ENCODE data around the gene EEF1AKMT2. TPM values are rescaled to one million over a fixed set of nuclear protein-coding genes. Genes with fewer than 3 reads are reported as not detected.

Gene EEF1AKMT2
- total RNA-seq, 1 donor from 2014 or later: 41.0 TPM

DNA sequence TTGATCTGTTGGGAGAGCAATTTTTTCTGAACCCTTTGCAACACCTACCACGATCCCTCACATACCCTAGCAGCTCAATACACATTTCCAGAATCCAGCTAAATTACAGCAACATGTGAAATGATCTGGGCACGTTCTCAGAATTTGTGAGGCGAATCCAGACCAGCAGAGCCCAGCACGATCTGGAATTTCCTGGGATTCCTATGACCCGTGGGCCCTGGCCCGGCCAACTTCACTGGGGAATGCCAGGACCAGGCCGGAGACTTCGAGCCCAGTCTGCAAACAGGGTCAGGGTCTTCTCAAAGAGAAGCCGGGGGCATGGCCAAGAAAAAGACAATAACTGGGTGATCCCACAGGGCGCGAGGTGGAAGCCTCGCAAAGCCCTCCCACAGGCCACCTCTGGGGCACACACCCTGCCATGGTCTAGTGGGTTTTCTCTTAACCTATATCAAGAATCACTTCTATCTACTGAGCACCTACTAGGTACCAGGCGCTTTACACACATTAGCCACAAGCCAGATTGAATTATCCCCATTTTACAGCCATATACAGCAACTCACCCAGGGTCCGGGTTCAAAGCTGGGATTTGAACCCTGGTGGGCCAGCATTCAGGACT, 81.3 kb downstream of the EEF1AKMT2 start:
- H3K4me1 Mint-ChIP-seq: peaks cover 61% of the 10 kb centered on the region
- no peaks in the 10 kb centered on the region for H3K27me3 ChIP-seq

DNA sequence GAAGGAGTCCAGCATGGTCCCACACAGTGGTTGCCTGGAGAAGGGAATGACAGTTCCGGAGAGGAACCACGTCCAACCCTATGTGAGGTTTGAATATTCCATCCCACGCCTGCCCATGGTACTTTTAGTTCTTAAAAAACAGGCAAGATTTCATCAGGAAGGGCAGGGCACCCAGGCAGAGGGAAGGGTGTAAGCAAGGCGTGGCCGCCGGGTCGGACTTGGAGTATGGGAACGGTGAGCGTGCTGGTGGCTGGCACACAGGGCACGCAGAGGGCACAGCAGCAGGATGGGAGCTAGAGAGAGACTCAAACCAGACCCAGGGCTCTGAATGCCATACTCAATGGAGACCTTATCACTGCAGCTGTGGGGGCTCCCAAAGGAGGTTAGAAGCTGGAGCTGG, 81.8 kb downstream of the EEF1AKMT2 start:
- Histone ChIP-seq H3F3A (ENCODE audit: low read depth) (peaks cover 23% of the 10 kb centered on the region), H3K27me3 (no peaks in the 10 kb centered on the region), H3K4me1 (peaks cover 34% of the 10 kb centered on the region), H3K36me3 (no peaks in the 10 kb centered on the region), H2AFZ (replicated peaks) (no peak overlapping the region), H3K79me2 (ENCODE audit: low read depth) (peaks cover 73% of the 10 kb centered on the region), H3K27ac (no peak overlapping the region), H3K4me3 (no peak overlapping the region), H3K9me3 (ENCODE audit: low read depth) (no peaks in the 10 kb centered on the region), H3K9ac (no peak overlapping the region), H3K4me2 (no peak overlapping the region), H4K20me1 (ENCODE audit: low read depth) (peaks cover 80% of the 10 kb centered on the region)
- H3K36me3 Mint-ChIP-seq: peaks cover 1% of the 10 kb centered on the region
- no peak overlapping the region for H3K4me3 Mint-ChIP-seq
- H3K9me3 Mint-ChIP-seq: no peaks in the 10 kb centered on the region
- DNase-seq (ENCODE audit: low spot score): no peak
- peaks cover 60% of the 10 kb centered on the region for H3K4me1 Mint-ChIP-seq
- peaks cover 3% of the 10 kb centered on the region for H3K27me3 Mint-ChIP-seq (ENCODE audit: insufficient read depth, low read depth)
- TF ChIP-seq EZH2phosphoT487 (IDR thresholded peaks at IDR 0.05): no peak
- TF ChIP-seq, protein P1, sequence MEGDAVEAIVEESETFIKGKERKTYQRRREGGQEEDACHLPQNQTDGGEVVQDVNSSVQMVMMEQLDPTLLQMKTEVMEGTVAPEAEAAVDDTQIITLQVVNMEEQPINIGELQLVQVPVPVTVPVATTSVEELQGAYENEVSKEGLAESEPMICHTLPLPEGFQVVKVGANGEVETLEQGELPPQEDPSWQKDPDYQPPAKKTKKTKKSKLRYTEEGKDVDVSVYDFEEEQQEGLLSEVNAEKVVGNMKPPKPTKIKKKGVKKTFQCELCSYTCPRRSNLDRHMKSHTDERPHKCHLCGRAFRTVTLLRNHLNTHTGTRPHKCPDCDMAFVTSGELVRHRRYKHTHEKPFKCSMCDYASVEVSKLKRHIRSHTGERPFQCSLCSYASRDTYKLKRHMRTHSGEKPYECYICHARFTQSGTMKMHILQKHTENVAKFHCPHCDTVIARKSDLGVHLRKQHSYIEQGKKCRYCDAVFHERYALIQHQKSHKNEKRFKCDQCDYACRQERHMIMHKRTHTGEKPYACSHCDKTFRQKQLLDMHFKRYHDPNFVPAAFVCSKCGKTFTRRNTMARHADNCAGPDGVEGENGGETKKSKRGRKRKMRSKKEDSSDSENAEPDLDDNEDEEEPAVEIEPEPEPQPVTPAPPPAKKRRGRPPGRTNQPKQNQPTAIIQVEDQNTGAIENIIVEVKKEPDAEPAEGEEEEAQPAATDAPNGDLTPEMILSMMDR (IDR thresholded peaks at IDR 0.05): no peak
- TF ChIP-seq EZH2 (IDR thresholded peaks at IDR 0.05): no peak
- H3K27ac Mint-ChIP-seq: peak overlapping the region; percentile 59

More for the DNA sequence above, 81.3 kb downstream of the EEF1AKMT2 start:
- Histone ChIP-seq H3K79me2 (ENCODE audit: low read depth) (peaks cover 78% of the 10 kb centered on the region), H3K4me3 (no peak overlapping the region), H3K9me3 (ENCODE audit: low read depth) (no peaks in the 10 kb centered on the region), H4K20me1 (ENCODE audit: low read depth) (peaks cover 84% of the 10 kb centered on the region), H3K4me1 (peaks cover 34% of the 10 kb centered on the region), H3K36me3 (no peaks in the 10 kb centered on the region), H3K9ac (no peak overlapping the region), H2AFZ (replicated peaks) (no peak overlapping the region), H3K27ac (no peak overlapping the region), H3K4me2 (no peak overlapping the region), H3F3A (ENCODE audit: low read depth) (peaks cover 26% of the 10 kb centered on the region)
- TF ChIP-seq, protein P1 (IDR thresholded peaks at IDR 0.05): no peak
- TF ChIP-seq EZH2 (IDR thresholded peaks at IDR 0.05) (no peak), EZH2phosphoT487 (IDR thresholded peaks at IDR 0.05) (no peak)
- H3K4me3 Mint-ChIP-seq: no peak overlapping the region
- peaks cover 1% of the 10 kb centered on the region for H3K36me3 Mint-ChIP-seq
- no peaks in the 10 kb centered on the region for H3K9me3 Mint-ChIP-seq
- peak overlapping the region; percentile 59 for H3K27ac Mint-ChIP-seq
- peaks cover 3% of the 10 kb centered on the region for H3K27me3 Mint-ChIP-seq (ENCODE audit: insufficient read depth, low read depth)
- no peak for DNase-seq (ENCODE audit: low spot score)

DNA sequence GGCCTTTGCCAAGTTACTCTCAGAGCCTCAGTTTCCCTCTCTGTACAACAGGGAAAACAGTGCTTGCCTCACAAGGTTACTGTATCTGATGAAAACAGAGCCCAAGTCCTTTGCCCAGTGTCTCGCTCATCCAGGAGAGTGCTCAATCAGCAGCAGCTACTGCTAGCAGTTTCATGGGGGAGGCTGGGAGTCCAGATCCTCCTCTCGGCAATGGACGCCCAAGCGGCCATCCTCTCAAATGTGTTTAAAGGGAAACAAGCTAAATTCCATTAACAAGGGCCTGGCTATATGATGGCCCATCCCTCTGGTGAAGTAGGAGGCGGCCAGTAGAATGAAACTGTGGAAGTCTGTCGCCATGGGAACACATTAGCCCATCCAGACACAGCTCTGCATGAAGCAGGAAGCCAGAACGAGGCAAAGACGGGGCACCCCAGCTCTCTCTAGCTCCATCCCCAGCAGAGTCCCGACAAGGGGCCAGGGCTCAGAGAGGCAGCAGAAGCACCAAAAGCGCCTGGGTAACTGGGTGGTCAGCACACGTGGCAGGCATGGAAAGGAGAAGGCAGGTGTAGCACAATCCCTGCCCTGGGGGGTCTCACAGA, 82.7 kb downstream of the EEF1AKMT2 start:
- peaks cover 5% of the 10 kb centered on the region for H3K27me3 Mint-ChIP-seq (ENCODE audit: insufficient read depth, low read depth)
- H3K9me3 Mint-ChIP-seq: no peaks in the 10 kb centered on the region
- H3K4me1 Mint-ChIP-seq: peaks cover 57% of the 10 kb centered on the region
- peak overlapping the region; percentile 33 for H3K4me3 Mint-ChIP-seq
- H3K27me3 ChIP-seq: no peaks in the 10 kb centered on the region
- no peak overlapping the region for H3K27ac ChIP-seq
- no peak overlapping the region for H3K27ac Mint-ChIP-seq
- H4K20me1 ChIP-seq (ENCODE audit: low read depth): peaks cover 80% of the 10 kb centered on the region
- no peak overlapping the region for H2AFZ ChIP-seq (replicated peaks)
- no peak overlapping the region for H3K9ac ChIP-seq
- TF ChIP-seq, protein P1 (IDR thresholded peaks at IDR 0.05): no peak
- no peak for TF ChIP-seq EZH2 (IDR thresholded peaks at IDR 0.05)
- TF ChIP-seq EZH2phosphoT487 (IDR thresholded peaks at IDR 0.05): no peak
- H3F3A ChIP-seq (ENCODE audit: low read depth): peaks cover 19% of the 10 kb centered on the region
- peak; percentile 64 for DNase-seq (ENCODE audit: low spot score)
- H3K4me1 ChIP-seq: peaks cover 31% of the 10 kb centered on the region
- peak overlapping the region; percentile 23 for H3K4me2 ChIP-seq
- peaks cover 71% of the 10 kb centered on the region for H3K79me2 ChIP-seq (ENCODE audit: low read depth)
- no peak overlapping the region for H3K4me3 ChIP-seq
- peaks cover 6% of the 10 kb centered on the region for H3K36me3 Mint-ChIP-seq
- no peaks in the 10 kb centered on the region for H3K36me3 ChIP-seq
- no peaks in the 10 kb centered on the region for H3K9me3 ChIP-seq (ENCODE audit: low read depth)

Data from neural progenitor cell (in vitro differentiated cells).